HS-5 (cell line): ENCODE results near the gene SHTN1.
A peak's percentile ranks its signal among the peaks of the same experiment; 100 is the strongest.

Experiments used
- DNase-seq: peaks from one replicate; pipeline ENCODE4 v3.0.0-alpha.2; 2012; ENCODE audit warnings: low read depth

SHTN1 gene

GRCh38 chr10:116984202-116984990 is 20.6 kb downstream of the SHTN1 start:
- DNase-seq = no peak

- no peak for DNase-seq
These were observed 24.9 kb downstream of the SHTN1 start for GRCh38 chr10:116980041-116980440.

GRCh38 chr10:116978901-116979300 is 26.1 kb downstream of the SHTN1 start:
- DNase-seq = no peak

- DNase-seq = peak; percentile 89
These were observed 30.5 kb downstream of the SHTN1 start for GRCh38 chr10:116974456-116975005.

GRCh38 chr10:116973946-116974455 is 31.0 kb downstream of the SHTN1 start:
- no peak for DNase-seq

GRCh38 chr10:116973371-116973905 is 31.5 kb downstream of the SHTN1 start:
- DNase-seq = no peak

GRCh38 chr10:116972131-116972530 is 32.9 kb downstream of the SHTN1 start:
- no peak for DNase-seq

- DNase-seq = no peak
These were observed 34.9 kb downstream of the SHTN1 start for GRCh38 chr10:116970050-116970449.

GRCh38 chr10:116968331-116968730 is 36.7 kb downstream of the SHTN1 start:
- DNase-seq = no peak

GRCh38 chr10:116961406-116962251 is 43.4 kb downstream of the SHTN1 start:
- no peak for DNase-seq

- DNase-seq = no peak
These were observed 44.8 kb downstream of the SHTN1 start for GRCh38 chr10:116960066-116960776.

GRCh38 chr10:116952729-116953128 is 52.3 kb downstream of the SHTN1 start:
- no peak for DNase-seq

GRCh38 chr10:116948530-116948870 is 56.5 kb downstream of the SHTN1 start:
- DNase-seq = no peak

GRCh38 chr10:116947841-116948529 is 57.0 kb downstream of the SHTN1 start:
- peak; percentile 24 for DNase-seq

- DNase-seq = no peak
These were observed 60.1 kb downstream of the SHTN1 start for GRCh38 chr10:116944911-116945310.

- DNase-seq = no peak
These were observed 73.2 kb downstream of the SHTN1 start for GRCh38 chr10:116931806-116932205.

GRCh38 chr10:116926426-116926825 is 78.6 kb downstream of the SHTN1 start:
- DNase-seq = no peak

- DNase-seq = no peak
These were observed 79.9 kb downstream of the SHTN1 start for GRCh38 chr10:116925056-116925455.

- DNase-seq = no peak
These were observed 85.3 kb downstream of the SHTN1 start for GRCh38 chr10:116919706-116920105.

GRCh38 chr10:116919164-116919563 is 85.8 kb downstream of the SHTN1 start:
- DNase-seq = no peak

GRCh38 chr10:116918583-116918982 is 86.4 kb downstream of the SHTN1 start:
- no peak for DNase-seq
